ENCODE results near the gene FOXN3.
"Not testable (repeated sequence)": the region's sequence is repeated elsewhere in the genome, so short reads cannot be mapped to it uniquely, and the experiment has no call there.

Gene FOXN3

GRCh38 chr14:89186856-89187376 is 230.1 kb downstream of the FOXN3 start:
- no peak for DNase-seq

GRCh38 chr14:89185919-89186855 is 230.8 kb downstream of the FOXN3 start:
- no peak for DNase-seq

- no peak for DNase-seq
These were observed 232.1 kb downstream of the FOXN3 start for GRCh38 chr14:89184952-89185351.

GRCh38 chr14:89182326-89182725 is 234.7 kb downstream of the FOXN3 start:
- no peak for DNase-seq

- no peak for DNase-seq
These were observed 236.5 kb downstream of the FOXN3 start for GRCh38 chr14:89180546-89180945.

GRCh38 chr14:89179891-89180404 is 237.1 kb downstream of the FOXN3 start:
- DNase-seq = no peak

- DNase-seq = no peak
These were observed 238.1 kb downstream of the FOXN3 start for GRCh38 chr14:89178800-89179535.

GRCh38 chr14:89178376-89178775 is 238.7 kb downstream of the FOXN3 start:
- no peak for DNase-seq

GRCh38 chr14:89175881-89176799 is 240.9 kb downstream of the FOXN3 start:
- no peak for DNase-seq

GRCh38 chr14:89171628-89172027 is 245.4 kb downstream of the FOXN3 start:
- no peak for DNase-seq

- DNase-seq = no peak
These were observed 245.9 kb downstream of the FOXN3 start for GRCh38 chr14:89171168-89171567.

- DNase-seq = no peak
These were observed 249.3 kb downstream of the FOXN3 start for GRCh38 chr14:89167705-89168104.

GRCh38 chr14:89166633-89167032 is 250.4 kb downstream of the FOXN3 start:
- DNase-seq = no peak

- DNase-seq = no peak
These were observed 251.5 kb downstream of the FOXN3 start for GRCh38 chr14:89165189-89166181.

GRCh38 chr14:89164168-89165073 is 252.6 kb downstream of the FOXN3 start:
- no peak for DNase-seq

- no peak for DNase-seq
These were observed 253.9 kb downstream of the FOXN3 start for GRCh38 chr14:89163031-89163636.

GRCh38 chr14:89162586-89162985 is 254.4 kb downstream of the FOXN3 start:
- DNase-seq = no peak

GRCh38 chr14:89160437-89160836 is 256.6 kb downstream of the FOXN3 start:
- DNase-seq = no peak

- DNase-seq = no peak
These were observed 258.3 kb downstream of the FOXN3 start for GRCh38 chr14:89158701-89159100.

- not testable (repeated sequence) for DNase-seq
These were observed 258.9 kb downstream of the FOXN3 start for GRCh38 chr14:89158104-89158503.

All from RPMI8226 (cell line).